DND-41 (cell line): ENCODE data around the gene TOMM40.
"Not testable (repeated sequence)": the region's sequence is repeated elsewhere in the genome, so short reads cannot be mapped to it uniquely, and the experiment has no call there.

ENCODE experiments used
- ATAC-seq: fragments of 200-7000 bp; cut with Tn5 transposase; 3 replicates; pipeline ENCODE4 v1.9.1; 2021; ENCODE audit warnings: low read depth; ENCODE audit not compliant: insufficient read depth
- DNase-seq: peaks from one replicate; pipeline ENCODE4 v3.0.0-alpha.2; 2020
- H2AFZ ChIP-seq: 2 replicates; pipeline ENCODE4 v1.6.0; 2012; ENCODE audit warnings: low read depth, low read length
- H3K27ac ChIP-seq: 2 replicates; pipeline ENCODE4 v1.5.1; 2012; ENCODE audit warnings: low read length, inconsistent platforms
- H3K27me3 ChIP-seq: fragments of 200-600 bp; sonication (generic); 2 replicates; pipeline ENCODE4 v1.6.0; 2012; ENCODE audit warnings: low read length, mild to moderate bottlenecking, inconsistent platforms; ENCODE audit not compliant: insufficient read depth, poor library complexity
- H3K36me3 ChIP-seq: 2 replicates; pipeline ENCODE4 v1.5.1; 2012; ENCODE audit warnings: low read length, inconsistent platforms; ENCODE audit not compliant: insufficient read depth
- H3K4me1 ChIP-seq: 2 replicates; pipeline ENCODE4 v1.5.1; 2012; ENCODE audit warnings: mild to moderate bottlenecking, low read length; ENCODE audit not compliant: insufficient read depth
- H3K4me2 ChIP-seq: 2 replicates; pipeline ENCODE4 v1.6.0; 2012; ENCODE audit warnings: mild to moderate bottlenecking, moderate library complexity, low read length, inconsistent platforms; ENCODE audit not compliant: insufficient read depth
- H3K4me3 ChIP-seq, 2 experiments: fragments of 200-600 bp in 1 of 2; shearing (Covaris generic) in 1 of 2; 2 replicates each; pipeline ENCODE4 v1.5.1; 2012 to 2016; ENCODE audit warnings: inconsistent platforms in 2 of 2, low read length in 2 of 2, mild to moderate bottlenecking in 2 of 2, low read depth in 1 of 2, moderate library complexity in 1 of 2
- H3K79me2 ChIP-seq: 2 replicates; pipeline ENCODE4 v1.6.0; 2012; ENCODE audit warnings: low read length, inconsistent platforms; ENCODE audit not compliant: insufficient read depth
- H3K9ac ChIP-seq: 2 replicates; pipeline ENCODE4 v1.6.0; 2012; ENCODE audit warnings: low read depth, mild to moderate bottlenecking, inconsistent platforms, low read length, moderate library complexity
- H3K9me3 ChIP-seq: 2 replicates; pipeline ENCODE4 v1.5.1; 2012; ENCODE audit warnings: low read length, moderate library complexity, mild to moderate bottlenecking, inconsistent platforms; ENCODE audit not compliant: insufficient read depth, severe bottlenecking
- H4K20me1 ChIP-seq: 2 replicates; pipeline ENCODE4 v1.6.0; 2012; ENCODE audit warnings: low read length; ENCODE audit not compliant: insufficient read depth
- EZH2 ChIP-seq: IDR thresholded peaks from 3 replicates; pipeline ENCODE4 v1.6.1; 2012; ENCODE audit warnings: borderline replicate concordance, low read depth, mild to moderate bottlenecking, moderate library complexity, low read length, inconsistent platforms; ENCODE audit not compliant: severe bottlenecking
- TF ChIP-seq, protein P1 (sequence below): IDR thresholded peaks from 2 replicates; pipeline ENCODE4 v1.5.1; 2012; ENCODE audit warnings: borderline replicate concordance, low read length, moderate library complexity, mild to moderate bottlenecking; ENCODE audit not compliant: poor library complexity, severe bottlenecking; ENCODE audit errors: extremely low read depth

The TOMM40 gene

GRCh38 chr19:44878120-44878865 is 12.8 kb upstream of the TOMM40 start:
- Histone ChIP-seq H3K79me2 (no peaks in the 10 kb centered on the region), H3K27ac (no peak overlapping the region), H3K9ac (no peak overlapping the region), H2AFZ (no peak overlapping the region), H3K27me3 (no peaks in the 10 kb centered on the region), H3K4me3 (no peak overlapping the region), H4K20me1 (no peaks in the 10 kb centered on the region), H3K9me3 (no peaks in the 10 kb centered on the region), H3K36me3 (no peaks in the 10 kb centered on the region), H3K4me2 (no peak overlapping the region), H3K4me1 (no peaks in the 10 kb centered on the region)
- TF ChIP-seq, protein P1, sequence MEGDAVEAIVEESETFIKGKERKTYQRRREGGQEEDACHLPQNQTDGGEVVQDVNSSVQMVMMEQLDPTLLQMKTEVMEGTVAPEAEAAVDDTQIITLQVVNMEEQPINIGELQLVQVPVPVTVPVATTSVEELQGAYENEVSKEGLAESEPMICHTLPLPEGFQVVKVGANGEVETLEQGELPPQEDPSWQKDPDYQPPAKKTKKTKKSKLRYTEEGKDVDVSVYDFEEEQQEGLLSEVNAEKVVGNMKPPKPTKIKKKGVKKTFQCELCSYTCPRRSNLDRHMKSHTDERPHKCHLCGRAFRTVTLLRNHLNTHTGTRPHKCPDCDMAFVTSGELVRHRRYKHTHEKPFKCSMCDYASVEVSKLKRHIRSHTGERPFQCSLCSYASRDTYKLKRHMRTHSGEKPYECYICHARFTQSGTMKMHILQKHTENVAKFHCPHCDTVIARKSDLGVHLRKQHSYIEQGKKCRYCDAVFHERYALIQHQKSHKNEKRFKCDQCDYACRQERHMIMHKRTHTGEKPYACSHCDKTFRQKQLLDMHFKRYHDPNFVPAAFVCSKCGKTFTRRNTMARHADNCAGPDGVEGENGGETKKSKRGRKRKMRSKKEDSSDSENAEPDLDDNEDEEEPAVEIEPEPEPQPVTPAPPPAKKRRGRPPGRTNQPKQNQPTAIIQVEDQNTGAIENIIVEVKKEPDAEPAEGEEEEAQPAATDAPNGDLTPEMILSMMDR, result no peak
- TF ChIP-seq EZH2, result no peak
- no peak for ATAC-seq
- DNase-seq, result no peak

DNA sequence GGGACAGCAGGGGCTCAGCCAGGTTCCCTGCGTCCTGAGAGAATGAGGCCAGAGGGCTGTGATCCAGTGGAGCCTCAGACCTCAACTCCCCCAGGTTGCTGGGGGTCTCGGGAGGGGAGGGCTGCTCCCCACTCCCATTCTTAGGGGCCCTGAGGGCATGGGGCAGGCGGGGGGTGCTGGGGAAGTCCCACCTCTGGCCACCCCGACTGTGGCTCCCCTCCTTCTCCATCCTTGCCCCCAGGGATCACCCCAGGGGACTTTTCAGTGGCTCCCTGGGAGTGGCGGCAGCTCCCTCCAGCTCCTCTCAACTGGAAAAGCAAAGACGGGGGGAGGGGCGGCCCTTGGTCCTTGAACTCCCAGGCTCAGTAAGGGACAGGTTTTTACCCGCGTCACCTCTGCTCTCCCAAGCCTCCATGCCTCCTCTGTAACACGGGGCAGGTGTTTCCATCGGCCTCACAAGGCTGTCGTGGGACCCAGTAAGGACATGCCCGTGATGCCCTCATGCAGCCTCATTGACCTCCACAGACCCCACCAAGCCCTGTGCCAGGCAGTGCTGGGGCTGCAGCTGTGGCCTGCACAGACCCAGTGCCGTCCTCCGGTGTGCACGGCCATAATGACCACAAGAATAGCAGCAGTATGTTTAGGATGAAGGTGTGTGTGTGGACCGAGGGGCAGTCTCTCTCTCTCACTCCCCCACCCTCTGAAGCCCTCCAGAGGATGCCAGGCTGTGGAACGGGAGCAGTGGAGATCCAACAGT is 11.6 kb upstream of the TOMM40 start:
- Histone ChIP-seq H3K9me3 (no peaks in the 10 kb centered on the region), H3K27me3 (no peaks in the 10 kb centered on the region), H3K4me1 (no peaks in the 10 kb centered on the region), H3K36me3 (no peaks in the 10 kb centered on the region), H3K79me2 (no peaks in the 10 kb centered on the region), H3K4me3 (no peak overlapping the region), H3K4me2 (no peak overlapping the region), H2AFZ (no peak overlapping the region), H4K20me1 (no peaks in the 10 kb centered on the region), H3K9ac (no peak overlapping the region), H3K27ac (no peak overlapping the region)
- no peak for ATAC-seq
- no peak for DNase-seq
- TF ChIP-seq, protein P1, result no peak
- TF ChIP-seq EZH2, result no peak

DNA sequence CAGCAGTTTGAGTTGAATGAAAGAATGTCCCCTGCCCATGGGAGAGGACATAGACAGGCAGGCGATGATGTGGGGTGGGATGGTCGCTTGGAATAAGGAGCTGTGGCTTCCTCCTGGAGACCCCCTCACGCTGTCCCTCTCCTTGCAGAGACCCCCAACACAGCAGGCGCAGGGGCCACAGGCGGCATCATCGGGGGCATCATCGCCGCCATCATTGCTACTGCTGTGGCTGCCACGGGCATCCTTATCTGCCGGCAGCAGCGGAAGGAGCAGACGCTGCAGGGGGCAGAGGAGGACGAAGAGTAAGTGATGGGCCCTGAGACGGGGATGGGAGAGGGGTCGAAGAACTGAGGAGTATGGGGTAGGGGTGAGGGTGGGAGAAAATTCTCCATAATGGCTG is 9.0 kb upstream of the TOMM40 start:
- no peak for ATAC-seq
- H3K4me2 ChIP-seq, result no peak overlapping the region
- H4K20me1 ChIP-seq, result no peaks in the 10 kb centered on the region
- no peak overlapping the region for H3K9ac ChIP-seq
- H3K79me2 ChIP-seq, result no peaks in the 10 kb centered on the region
- no peaks in the 10 kb centered on the region for H3K27me3 ChIP-seq
- H3K4me1 ChIP-seq, result no peaks in the 10 kb centered on the region
- no peak overlapping the region for H3K4me3 ChIP-seq
- DNase-seq, result no peak
- H3K9me3 ChIP-seq, result no peaks in the 10 kb centered on the region
- no peak overlapping the region for H3K27ac ChIP-seq
- no peak overlapping the region for H2AFZ ChIP-seq
- TF ChIP-seq EZH2, result no peak
- TF ChIP-seq, protein P1, result no peak
- no peaks in the 10 kb centered on the region for H3K36me3 ChIP-seq

- H3K4me1 ChIP-seq, H3K27ac ChIP-seq, ATAC-seq, H3K4me2 ChIP-seq, H3K27me3 ChIP-seq, H3K9ac ChIP-seq, H2AFZ ChIP-seq, H3K36me3 ChIP-seq, H3K4me3 ChIP-seq, H3K79me2 ChIP-seq, DNase-seq, H3K9me3 ChIP-seq, H4K20me1 ChIP-seq: not testable (repeated sequence)
Measured at GRCh38 chr19:44882619-44883397, 8.2 kb upstream of the TOMM40 start.
